ENCODE data around the gene DMD.
"Not testable (repeated sequence)": the region's sequence is repeated elsewhere in the genome, so short reads cannot be mapped to it uniquely, and the experiment has no call there.

DMD gene

DNA sequence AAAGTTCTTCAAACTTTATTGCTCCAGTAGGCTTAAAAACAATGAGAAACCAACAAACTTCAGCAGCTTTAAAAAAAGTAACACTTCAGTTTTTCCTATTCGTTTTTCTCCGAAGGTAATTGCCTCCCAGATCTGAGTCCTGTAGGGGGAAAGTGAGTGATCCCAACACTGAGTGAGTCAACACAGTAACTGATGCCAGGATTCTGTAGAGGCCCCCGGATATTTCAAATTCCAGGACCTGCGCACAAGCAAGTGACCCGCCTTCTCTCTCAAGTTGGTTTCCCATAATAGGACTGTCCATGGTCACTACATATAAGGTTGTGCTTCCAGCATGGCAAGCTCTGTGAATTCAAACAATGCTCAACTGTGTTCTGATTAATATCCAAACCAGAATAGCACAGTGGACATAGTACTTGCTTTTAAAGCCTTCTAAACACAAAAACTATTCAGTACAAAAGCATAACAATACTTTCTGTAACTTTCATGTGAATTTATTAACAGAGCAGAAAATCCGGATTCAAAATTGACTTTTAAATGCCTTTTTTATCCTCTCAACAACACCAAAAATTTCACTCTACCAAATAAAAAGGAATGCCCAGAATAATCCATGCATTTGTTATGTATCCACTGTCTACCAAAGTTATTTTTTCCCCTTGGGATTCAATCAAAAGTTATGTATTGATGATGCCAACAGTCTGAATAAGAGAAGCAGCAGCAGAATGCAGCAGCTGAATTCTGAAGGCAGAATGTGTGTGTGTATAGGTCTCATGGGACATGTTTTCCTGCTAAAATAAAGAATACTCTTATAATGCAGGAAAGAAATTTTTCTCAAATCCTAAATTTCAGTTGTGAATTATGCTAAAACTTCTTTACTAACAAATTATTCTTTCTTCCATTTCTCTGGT is at the start of gene DMD:
TSS of gene DMD (minus strand) at position 194 of the 905 bp plus-strand sequence. CDS start 237 bp downstream, outside the sequence.
- DNase-seq = no peak

DNA sequence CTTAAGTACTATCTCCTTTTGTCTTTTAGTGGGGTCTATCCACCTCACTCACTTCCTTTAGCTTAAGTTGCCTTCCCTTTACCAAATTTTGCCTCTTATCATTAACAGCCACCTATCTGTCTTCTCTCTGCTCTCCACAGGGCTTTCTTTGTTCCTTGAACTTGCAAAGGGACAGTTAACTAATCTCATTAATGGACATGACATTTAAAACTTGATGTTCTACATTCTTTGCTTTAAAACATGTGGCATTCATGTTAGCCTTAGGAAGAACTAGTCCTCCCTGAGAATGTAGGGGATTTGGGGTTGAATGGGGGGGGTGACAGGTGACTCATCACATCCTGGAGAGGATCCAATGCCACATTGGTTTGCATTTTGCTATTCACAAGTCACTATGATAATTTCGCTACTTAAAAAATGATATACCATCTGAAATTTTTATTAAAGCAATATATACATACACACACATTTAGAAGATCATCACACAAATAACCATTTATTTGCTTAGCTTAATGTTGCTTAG is 41.0 kb upstream of the DMD start:
- DNase-seq = no peak

DNA sequence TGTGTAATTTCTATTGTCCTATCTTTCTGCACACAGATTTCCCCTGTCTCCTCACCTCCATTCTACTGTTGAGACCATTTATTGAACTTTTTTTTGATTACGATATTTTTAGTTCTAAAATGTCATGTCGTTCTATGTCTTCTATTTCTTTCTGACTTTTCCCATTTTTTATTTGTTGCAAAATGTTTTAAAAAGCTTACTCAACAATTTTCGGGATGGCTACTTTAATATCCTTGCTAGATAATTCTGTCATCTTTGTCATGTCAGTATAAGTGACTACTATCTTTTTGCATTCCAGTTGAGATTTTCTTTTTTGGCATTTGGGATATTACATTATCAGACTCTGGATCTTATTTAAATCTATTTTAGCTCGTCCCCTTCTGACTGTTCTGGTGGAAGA is 7.5 kb upstream of the DMD start:
- no peak for DNase-seq

DNA sequence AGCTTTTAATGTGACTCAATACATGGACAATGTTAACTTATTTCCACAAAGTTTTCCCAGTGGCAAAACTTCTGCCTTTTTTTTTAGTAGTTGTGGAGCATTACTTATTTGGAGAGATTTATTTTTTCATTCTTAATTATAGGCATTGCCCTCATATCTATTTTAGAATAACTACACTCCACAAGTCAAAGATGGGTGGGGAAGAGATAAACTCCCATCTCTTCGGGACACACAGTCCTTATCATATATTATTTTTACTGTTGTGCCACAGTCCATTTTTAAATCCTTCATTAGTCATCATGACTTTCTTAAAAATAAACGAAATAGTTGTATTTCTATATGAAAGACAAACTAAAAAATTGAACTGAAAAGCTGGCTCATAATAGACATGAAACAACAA is 1.2 kb downstream of the DMD start:
- no peak for DNase-seq

DNA sequence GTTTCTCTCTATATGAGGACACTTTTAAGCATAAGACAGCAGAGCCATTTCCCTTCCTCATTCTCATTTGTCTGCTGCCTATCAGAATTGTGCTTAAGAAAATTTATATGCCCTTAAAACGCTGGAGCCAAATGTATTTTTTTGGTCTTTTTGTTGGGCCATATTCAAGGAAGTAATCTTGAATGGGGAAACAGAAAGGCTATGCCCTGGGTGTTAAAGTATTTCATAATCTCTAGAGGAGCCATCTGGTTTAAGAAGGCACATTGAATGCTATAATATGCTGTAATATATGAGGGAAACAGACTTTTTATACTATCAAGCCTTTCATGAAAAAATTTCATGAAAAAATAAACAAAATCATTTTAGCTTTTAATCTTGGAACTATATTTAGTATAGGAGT is 4.3 kb downstream of the DMD start:
- DNase-seq = no peak

DNA sequence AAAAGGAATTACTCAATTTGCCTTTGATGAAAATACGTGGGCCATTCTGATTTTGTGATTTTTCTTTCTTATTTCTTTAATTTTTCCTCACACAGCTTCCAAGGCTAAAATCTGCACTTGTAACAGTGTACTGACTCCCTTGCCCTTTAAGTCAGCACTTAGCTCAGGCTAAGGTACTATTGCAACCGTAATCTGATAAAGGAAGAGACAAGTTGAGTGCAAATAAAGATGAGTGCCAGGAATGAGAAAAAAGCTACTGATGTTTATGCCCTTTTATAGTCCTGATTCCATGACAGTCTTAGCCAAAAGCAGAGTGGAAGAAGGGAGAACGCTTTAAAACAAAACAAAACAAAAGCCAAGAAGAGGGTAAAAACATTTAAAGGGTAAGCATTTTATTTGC is 6.0 kb downstream of the DMD start:
- no peak for DNase-seq

DNA sequence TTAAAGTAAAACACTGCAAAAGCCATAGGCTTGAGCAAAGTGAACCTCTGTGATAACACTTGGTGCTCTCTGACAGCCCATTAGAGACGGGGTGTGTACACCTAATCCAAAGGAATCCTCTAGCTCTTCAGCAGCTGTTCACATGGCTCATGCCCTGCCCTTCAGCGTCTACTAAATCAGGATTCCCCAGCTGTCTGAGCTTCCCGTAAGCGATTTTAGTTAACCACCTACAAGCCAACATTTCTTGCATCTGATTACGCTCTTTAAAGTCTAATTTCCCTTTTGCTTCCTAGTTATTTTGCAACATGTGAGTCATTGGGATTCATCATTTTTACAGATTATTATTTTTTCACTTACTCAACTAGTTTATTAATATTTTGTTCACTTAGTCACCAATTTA is 6.5 kb downstream of the DMD start:
- no peak for DNase-seq

DNA sequence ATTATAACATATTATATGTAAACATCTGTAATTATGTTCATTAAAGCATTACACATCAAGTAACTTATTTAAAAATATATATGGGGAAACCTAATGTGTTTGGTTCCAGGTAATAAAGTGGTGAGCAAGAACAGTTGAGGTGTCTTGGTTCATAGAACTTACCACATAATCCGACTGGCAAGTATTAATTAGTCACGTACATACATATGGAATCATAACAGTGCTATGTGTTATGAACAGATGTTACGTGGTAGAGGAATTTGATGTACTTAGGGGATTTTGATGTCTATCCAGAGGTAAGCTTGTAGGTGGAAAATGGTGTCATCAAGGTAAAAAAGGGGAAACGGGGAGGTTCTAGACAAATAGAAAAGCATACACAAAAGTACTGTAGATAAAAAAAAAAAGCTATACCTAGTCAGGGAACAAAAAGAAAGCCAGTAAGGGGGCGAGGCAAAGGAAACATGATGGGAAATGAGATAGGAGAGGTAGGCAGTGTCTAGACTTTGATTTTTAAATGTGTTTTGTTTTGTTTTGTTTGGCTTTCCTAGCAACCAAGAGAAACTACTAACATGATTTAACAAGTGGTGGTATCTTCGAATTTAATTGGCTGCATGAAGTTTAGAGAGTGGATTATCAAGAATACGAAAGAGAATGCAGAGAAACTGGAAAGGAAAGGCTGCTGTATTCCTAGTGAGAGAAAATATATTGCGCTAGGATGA is 12.6 kb downstream of the DMD start:
- no peak for DNase-seq

DNA sequence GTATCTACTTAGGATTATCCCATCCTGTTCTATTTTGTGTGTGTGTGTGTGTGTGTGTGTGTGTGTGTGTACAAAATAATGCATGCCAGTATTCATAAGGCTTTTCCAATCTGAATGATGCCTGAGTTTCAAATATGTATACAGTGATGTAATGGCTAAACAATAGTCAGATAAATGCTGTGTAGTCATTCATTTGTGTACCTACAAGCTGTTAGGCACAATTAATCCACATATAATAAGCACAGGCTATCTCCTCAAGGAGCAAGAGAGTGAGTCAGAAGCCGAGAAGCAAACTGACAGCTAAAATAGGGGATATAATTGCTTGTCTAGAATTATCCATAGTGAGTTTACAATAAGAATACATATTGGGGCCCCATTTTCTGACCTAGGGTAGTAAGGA is 15.7 kb downstream of the DMD start:
- no peak for DNase-seq

DNA sequence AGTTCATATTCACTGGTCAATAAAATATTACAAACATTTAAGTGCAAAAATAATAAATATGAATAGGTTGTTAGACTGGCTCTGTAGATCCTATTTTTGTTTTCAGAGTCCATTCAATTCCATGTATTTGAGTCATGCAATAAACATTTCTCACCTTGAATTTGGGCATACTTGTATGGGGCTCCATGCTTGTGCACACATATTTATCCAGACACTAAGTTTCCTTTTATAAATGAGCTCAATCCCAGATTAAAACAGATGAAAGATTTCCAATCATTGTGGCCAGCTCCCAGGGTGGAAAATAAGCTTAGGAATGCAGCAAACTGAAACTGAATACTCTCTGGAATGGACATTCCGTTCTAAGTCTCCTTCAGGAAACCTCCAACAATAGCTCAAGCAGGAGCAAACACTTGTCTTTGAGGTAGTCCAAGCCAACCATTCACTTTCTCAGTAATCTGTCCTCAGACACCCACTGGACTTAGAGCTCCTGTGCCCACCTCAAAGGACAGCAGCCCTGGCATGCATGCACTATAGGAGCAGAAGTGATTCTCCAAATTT is 16.4 kb downstream of the DMD start:
- DNase-seq = no peak

DNA sequence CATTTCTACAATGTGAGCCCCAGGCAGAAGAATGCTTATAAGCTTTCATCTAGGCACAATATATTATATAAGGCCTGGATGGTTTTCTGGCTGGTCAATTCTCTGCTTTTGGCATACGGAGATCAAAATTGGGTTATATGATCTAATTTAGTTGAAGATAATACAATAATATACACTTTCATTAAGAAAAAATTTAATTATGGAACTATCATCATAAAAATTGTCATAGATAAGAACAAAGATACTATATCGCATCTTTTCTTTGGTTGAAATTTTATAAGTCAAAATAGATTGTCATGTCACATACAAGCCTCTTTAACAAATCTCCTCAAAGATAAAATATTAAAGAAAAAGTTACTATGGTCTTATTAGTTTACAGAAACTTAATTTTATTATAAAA is 17.1 kb downstream of the DMD start:
- no peak for DNase-seq

DNA sequence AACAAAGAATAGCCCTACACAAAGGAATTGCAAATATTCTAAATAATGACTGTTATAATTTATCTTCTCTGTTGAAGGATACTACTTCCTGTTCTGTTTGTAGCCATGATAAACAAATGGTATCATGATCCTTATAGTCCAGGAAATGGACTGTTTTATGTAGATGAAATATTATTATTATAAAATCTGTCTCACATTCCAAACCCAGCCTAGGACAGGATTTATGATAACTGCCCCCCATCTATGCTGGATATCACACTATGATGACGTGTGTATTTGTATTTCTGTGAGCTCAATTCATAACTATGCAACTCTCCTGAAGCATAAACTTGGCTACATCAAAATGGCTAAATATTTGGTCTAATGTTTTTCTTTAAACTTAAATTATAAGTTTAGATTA is 21.3 kb downstream of the DMD start:
- DNase-seq = no peak

DNA sequence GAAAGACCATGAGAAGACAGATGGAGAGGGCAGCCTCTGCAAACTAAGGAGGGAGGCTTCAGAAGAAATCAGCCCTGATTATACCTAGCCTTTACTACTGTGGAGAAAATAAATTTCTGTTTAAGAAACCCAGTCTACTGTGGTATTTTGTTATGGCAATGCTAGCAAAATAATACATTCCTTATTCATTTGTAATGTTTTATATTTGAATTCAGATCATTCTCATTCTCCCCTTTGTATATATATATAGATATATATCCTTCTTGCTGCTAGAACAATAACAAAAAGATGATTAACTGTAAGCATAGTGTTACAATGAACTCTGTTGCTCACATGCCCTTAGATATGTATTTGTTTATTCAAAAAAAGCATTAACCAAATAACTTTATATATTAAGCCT is 22.5 kb downstream of the DMD start:
- no peak for DNase-seq

DNA sequence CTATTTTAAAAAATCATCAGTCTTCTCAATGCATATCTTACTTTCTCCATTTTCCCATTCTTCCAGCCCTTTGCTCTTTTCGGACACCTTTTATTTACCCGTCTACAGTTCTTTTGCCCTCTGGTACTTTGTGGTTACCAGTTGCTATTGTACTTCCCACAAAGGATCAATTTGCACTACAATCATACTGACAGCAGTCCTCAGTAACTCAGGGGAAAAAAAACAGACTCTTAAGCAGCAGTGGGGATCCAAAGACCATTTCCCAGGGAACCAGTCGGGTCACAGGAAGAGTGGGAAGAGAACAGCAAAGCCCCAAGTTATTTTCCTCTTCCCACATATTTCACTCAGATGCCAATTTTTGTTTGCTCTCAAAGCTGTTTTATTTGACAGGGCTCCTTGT is 23.1 kb downstream of the DMD start:
- no peak for DNase-seq

DNA sequence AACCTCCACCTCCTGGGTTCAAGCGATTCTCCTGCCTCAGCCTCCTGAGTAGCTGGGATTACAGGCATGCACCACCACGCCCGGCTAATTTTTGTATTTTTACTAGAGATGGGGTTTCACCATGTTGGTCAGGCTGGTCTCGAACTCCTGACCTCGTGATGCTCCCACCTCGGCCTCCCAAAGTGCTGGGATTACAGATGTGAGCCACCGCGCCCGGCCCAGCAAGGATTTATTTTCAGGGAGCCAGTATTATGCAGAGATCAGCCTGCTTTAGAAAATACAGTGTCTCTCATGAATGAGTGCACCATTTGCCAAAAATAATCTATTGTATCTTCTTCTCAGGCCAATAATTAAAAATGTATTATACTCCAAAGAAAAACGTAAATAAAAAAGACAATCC is 26.5 kb downstream of the DMD start:
- DNase-seq = not testable (repeated sequence)

DNA sequence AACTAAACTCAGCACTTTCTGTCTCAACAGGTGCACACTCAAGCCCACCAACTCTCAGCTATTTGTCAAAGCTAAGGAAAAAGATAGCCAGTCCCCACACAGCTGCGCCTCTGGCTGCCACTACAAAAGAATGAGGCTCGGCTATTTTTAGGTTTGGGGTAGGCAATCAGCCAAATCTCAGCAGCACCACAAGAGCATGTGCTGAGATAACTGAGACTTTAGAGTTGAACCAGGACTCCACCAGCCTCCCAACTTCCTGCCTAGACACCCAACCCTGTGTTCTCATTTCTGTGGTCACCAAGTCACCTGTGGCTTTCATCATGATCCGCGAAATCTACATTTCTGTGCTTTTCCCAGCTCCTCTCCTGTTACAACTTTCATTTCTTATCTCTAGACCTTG is 28.0 kb downstream of the DMD start:
- DNase-seq = no peak

DNA sequence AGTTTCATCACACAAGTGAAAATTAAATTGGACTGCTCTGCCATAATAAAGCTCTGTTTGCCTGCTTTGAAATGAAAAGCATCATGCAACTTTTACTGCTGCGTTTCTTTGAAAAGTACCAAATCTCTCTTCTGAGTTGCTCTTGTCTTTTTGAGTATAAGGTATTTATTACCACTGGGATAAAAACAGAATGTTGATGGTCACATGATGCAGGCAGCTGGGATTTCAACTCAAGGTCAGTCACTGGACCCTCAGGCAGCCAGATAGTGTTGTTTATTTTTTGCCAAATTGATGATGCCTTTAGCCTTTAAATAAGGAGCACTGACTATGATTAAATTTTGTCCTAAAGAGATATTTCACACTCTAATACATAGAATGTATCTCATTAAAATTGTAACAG is 32.7 kb downstream of the DMD start:
- no peak for DNase-seq

DNA sequence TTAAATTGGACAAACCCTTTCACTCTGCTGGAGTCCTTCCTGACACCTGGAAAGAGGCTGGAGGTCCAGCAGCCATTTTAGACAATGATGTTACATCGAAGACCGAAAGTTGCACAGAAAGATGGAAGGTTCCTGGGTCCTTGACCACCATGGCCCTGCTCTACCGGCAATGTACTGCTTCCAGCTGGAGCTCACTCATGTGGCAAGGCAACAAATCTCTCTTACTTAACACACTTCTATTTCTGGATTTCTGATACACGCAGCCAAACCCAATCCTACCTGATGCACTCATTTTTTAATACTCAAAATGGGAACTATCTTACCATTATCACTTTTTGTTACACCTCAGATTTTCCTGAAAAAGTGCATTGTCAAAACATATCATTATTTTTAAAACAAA is 33.1 kb downstream of the DMD start:
- DNase-seq = no peak

DNA sequence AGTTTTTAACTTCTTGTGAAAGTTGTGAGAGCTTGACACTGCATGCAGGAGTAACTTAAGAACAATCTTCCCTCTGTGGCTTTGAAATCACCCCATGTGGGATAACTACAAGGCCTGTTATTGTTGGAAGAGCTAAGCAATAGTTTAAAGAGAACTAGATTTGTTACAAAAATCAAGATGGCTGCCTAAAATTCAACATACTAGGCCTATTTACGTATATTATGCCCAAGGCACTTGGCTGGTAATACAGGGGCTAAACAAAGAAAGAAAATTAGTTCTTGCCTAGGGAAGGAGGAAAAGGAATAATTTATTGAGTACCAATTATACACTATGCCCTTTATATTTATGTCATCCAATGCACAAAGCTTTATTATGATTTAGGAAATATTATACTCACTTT is 36.1 kb downstream of the DMD start:
- DNase-seq = no peak

DNA sequence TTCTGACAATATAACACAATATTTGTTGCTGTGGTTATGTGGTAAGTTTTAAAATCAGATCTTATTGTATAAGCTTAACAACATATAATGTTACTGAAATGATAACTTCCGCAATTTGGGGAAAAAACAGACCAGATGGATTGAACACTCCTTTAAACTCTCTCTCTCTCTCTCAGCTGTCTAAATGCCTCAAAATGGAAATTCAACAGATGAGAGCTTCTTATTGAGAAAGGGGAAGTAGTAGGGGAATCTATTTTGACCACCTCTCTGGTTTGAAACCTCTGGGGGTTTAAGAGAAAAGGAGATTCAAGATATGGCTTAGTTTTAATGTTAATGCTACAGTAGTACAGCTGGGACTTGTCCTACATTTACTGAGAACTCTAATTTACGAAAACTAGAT is 40.3 kb downstream of the DMD start:
- DNase-seq = no peak

DNA sequence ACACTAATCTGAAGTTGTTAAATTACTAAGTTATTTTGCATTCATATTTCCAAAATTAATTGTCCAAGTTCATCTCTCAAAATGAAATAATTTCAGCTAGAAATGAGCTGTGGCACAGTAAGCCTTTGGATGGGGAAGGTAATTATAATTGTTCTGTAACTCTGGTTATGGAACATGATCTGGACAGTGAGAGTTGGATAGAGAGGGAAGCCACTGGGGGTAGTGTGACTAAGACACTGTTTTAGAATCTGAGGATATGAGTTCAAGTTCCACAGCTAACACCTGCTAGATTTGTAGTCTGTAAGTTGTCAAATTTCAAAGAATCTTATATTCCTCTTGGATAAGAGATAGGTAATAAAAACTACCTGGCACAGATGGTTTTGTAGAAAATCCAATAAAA is 49.5 kb downstream of the DMD start:
- DNase-seq = no peak

DNA sequence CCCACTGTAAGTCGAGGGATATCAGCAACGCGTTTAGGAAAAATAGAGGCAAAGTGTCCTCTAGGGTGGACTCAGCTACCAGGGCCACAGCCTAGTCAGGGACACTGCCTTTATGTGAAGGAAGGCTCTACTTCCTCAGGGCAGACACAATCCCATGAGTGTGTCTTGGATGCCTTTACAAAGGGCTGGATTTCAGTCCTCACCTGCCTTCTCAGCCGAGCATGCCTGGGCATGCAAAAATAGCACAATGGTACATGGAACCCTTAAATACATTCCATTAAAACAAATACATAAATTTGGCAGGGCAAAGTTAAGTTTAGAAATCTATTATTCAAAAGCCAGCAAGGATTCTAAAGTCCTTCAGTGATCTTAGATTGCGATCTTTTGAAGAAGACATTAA is 51.1 kb downstream of the DMD start:
- DNase-seq = no peak

DNA sequence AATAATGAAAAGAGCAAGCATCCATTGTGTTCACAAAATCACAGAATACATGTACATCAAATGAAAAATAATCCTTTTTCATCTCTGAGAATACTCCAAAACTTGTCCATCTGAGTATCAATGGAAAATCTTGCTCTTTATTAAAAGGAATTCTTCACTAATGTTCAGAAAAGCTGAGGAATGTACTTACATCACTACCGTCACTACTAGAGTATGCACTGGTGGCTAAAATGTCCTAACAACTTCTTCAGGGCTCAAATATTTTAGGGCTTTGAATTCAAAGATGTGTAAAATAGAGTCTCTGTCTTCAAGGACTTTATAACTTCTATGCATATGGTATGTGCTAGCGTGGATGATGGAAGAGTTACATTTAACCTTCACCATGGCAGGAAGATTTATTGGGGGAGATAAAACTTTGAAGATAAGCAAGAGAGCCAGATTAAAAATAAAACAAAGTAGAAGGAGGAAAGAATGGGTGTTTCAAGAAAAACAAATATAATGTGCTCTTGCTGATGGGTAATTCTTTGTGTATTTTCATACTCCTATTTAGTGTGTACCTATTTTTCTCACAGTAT is 55.1 kb downstream of the DMD start:
- DNase-seq = no peak

DNA sequence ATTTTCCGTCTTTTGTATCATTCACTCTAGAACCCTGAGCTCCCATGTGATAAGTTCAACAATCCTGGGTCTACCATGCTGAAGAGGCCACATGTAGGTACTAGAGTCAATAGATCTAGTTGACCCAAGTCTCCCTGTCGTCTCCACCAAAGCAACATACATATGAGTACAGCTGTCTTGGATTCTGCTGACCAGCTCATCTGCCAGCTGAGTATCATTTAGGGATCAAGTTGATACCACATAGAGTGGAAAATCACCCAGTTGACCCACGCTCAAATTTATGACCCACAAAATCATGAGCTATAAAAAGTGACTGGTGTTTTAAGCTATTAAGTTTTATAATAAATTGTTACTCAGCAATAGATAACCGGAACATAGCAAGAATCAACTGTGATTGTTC is 61.8 kb downstream of the DMD start:
- DNase-seq = no peak
